ENCODE results near the gene ARHGEF19.
A peak's percentile ranks its signal among the peaks of the same experiment; 100 is the strongest.
"Not testable (repeated sequence)": the region's sequence is repeated elsewhere in the genome, so short reads cannot be mapped to it uniquely, and the experiment has no call there.

The ARHGEF19 gene

DNA sequence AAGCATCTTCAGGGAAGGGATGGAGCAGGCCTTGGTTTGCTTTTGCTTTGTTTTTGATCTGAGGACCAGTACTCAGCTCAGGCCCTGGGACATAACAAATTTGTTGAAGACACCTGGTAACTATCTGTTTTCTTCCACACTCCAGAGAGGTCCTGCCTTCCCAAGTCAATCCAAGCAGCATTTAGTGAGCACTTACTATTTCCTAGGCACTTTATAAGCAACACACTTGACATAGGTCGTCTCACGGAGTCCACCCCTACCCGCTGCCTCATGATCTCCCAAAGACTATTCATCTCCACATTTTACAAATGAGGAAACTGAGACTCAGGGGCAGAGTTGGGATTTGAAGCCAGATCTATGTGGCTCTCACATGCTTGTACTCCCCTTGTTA lies 42.2 kb downstream of the ARHGEF19 start:
- no peak overlapping the region for H3K9ac ChIP-seq (ENCODE audit: low read length)
- H4K8ac ChIP-seq (ENCODE audit: low read depth, low read length): no peak overlapping the region
- H3K14ac ChIP-seq (ENCODE audit: low read length): no peak overlapping the region
- no CpG with 5 or more reads among the region's 3 CpGs for WGBS (ENCODE audit: extremely low coverage, insufficient coverage, insufficient read length)
- H3K9me3 ChIP-seq (ENCODE audit: insufficient read depth, low read depth, low read length): peaks cover 4% of the 10 kb centered on the region
- peak overlapping the region; percentile 12 for H2AK5ac ChIP-seq (ENCODE audit: low read length)
- H3K79me1 ChIP-seq (ENCODE audit: low read length): peaks cover 19% of the 10 kb centered on the region
- no peak overlapping the region for H3K23ac ChIP-seq (ENCODE audit: low read length)
- DNase-seq: no peak
- H2BK120ac ChIP-seq (ENCODE audit: insufficient read depth, low read length, poor library complexity): no peak overlapping the region
- no peaks in the 10 kb centered on the region for H3K36me3 ChIP-seq (ENCODE audit: control insufficient read depth in 1 of 2, insufficient read depth in 2 of 2, low read length in 2 of 2)
- no peak overlapping the region for H2AFZ ChIP-seq (ENCODE audit: insufficient read depth, low read length, poor library complexity)
- H2BK5ac ChIP-seq (ENCODE audit: low read depth, low read length, poor library complexity): no peak overlapping the region
- H2BK12ac ChIP-seq (ENCODE audit: low read length): no peak overlapping the region
- H4K91ac ChIP-seq (ENCODE audit: low read depth, low read length): no peak overlapping the region
- H3K4me2 ChIP-seq (ENCODE audit: low read length): no peak overlapping the region
- peaks cover 22 to 33% of the 10 kb centered on the region in 2 experiments for H3K4me1 ChIP-seq (ENCODE audit: control insufficient read depth in 1 of 2, insufficient read depth in 2 of 2, low read length in 2 of 2)
- no peak overlapping the region for H3K18ac ChIP-seq (ENCODE audit: low read length)
- no peak overlapping the region for H3K4me3 ChIP-seq (ENCODE audit: low read depth, low read length)
- H3K27me3 ChIP-seq (ENCODE audit: insufficient read depth, low read length): no peaks in the 10 kb centered on the region
- H4K12ac ChIP-seq (ENCODE audit: low read depth, low read length): no peak overlapping the region
- H3K27ac ChIP-seq (ENCODE audit: low read depth, low read length): no peak overlapping the region
- peaks cover 4% of the 10 kb centered on the region for H3K79me2 ChIP-seq (ENCODE audit: control insufficient read depth, insufficient read depth, low read length, poor library complexity)
- H3K4ac ChIP-seq (ENCODE audit: low read depth, low read length): no peak overlapping the region

GRCh38 chr1:16168622-16169360 lies 43.7 kb downstream of the ARHGEF19 start:
- no peak for DNase-seq
- H3K4me3 ChIP-seq (ENCODE audit: low read depth, low read length): no peak overlapping the region
- H3K9me3 ChIP-seq (ENCODE audit: insufficient read depth, low read depth, low read length): no peaks in the 10 kb centered on the region
- no peak overlapping the region for H4K12ac ChIP-seq (ENCODE audit: low read depth, low read length)
- H3K4ac ChIP-seq (ENCODE audit: low read depth, low read length): no peak overlapping the region
- H3K18ac ChIP-seq (ENCODE audit: low read length): no peak overlapping the region
- peaks cover 10% of the 10 kb centered on the region for H3K79me1 ChIP-seq (ENCODE audit: low read length)
- no peak overlapping the region for H3K23ac ChIP-seq (ENCODE audit: low read length)
- H2BK120ac ChIP-seq (ENCODE audit: insufficient read depth, low read length, poor library complexity): no peak overlapping the region
- H3K79me2 ChIP-seq (ENCODE audit: control insufficient read depth, insufficient read depth, low read length, poor library complexity): peaks cover 4% of the 10 kb centered on the region
- no peak overlapping the region for H4K8ac ChIP-seq (ENCODE audit: low read depth, low read length)
- no peak overlapping the region for H3K9ac ChIP-seq (ENCODE audit: low read length)
- H2BK5ac ChIP-seq (ENCODE audit: low read depth, low read length, poor library complexity): no peak overlapping the region
- no peak overlapping the region for H2AFZ ChIP-seq (ENCODE audit: insufficient read depth, low read length, poor library complexity)
- peaks cover 19 to 33% of the 10 kb centered on the region in 2 experiments for H3K4me1 ChIP-seq (ENCODE audit: control insufficient read depth in 1 of 2, insufficient read depth in 2 of 2, low read length in 2 of 2)
- H2AK5ac ChIP-seq (ENCODE audit: low read length): no peak overlapping the region
- WGBS (ENCODE audit: extremely low coverage, insufficient coverage, insufficient read length): no CpG with 5 or more reads among the region's 13 CpGs
- no peaks in the 10 kb centered on the region for H3K36me3 ChIP-seq (ENCODE audit: control insufficient read depth in 1 of 2, insufficient read depth in 2 of 2, low read length in 2 of 2)
- no peak overlapping the region for H3K27ac ChIP-seq (ENCODE audit: low read depth, low read length)
- peak overlapping the region; percentile 32 for H2BK12ac ChIP-seq (ENCODE audit: low read length)
- no peak overlapping the region for H4K91ac ChIP-seq (ENCODE audit: low read depth, low read length)
- H3K4me2 ChIP-seq (ENCODE audit: low read length): no peak overlapping the region
- no peak overlapping the region for H3K14ac ChIP-seq (ENCODE audit: low read length)
- no peaks in the 10 kb centered on the region for H3K27me3 ChIP-seq (ENCODE audit: insufficient read depth, low read length)

GRCh38 chr1:16168144-16168495 lies 44.3 kb downstream of the ARHGEF19 start:
- not testable (repeated sequence) for H3K27ac ChIP-seq (ENCODE audit: low read depth, low read length); H2AK5ac ChIP-seq (ENCODE audit: low read length); H3K79me1 ChIP-seq (ENCODE audit: low read length); DNase-seq; H3K23ac ChIP-seq (ENCODE audit: low read length); H3K27me3 ChIP-seq (ENCODE audit: insufficient read depth, low read length); H2AFZ ChIP-seq (ENCODE audit: insufficient read depth, low read length, poor library complexity); H3K79me2 ChIP-seq (ENCODE audit: control insufficient read depth, insufficient read depth, low read length, poor library complexity); H3K14ac ChIP-seq (ENCODE audit: low read length); H2BK5ac ChIP-seq (ENCODE audit: low read depth, low read length, poor library complexity); H2BK120ac ChIP-seq (ENCODE audit: insufficient read depth, low read length, poor library complexity); H3K4ac ChIP-seq (ENCODE audit: low read depth, low read length); H3K18ac ChIP-seq (ENCODE audit: low read length); H4K91ac ChIP-seq (ENCODE audit: low read depth, low read length); H3K9me3 ChIP-seq (ENCODE audit: insufficient read depth, low read depth, low read length); H4K8ac ChIP-seq (ENCODE audit: low read depth, low read length); H3K36me3 ChIP-seq (ENCODE audit: control insufficient read depth in 1 of 2, insufficient read depth in 2 of 2, low read length in 2 of 2); H3K4me3 ChIP-seq (ENCODE audit: low read depth, low read length); H3K9ac ChIP-seq (ENCODE audit: low read length); H4K12ac ChIP-seq (ENCODE audit: low read depth, low read length); H3K4me2 ChIP-seq (ENCODE audit: low read length)
- no CpG with 5 or more reads among the region's 10 CpGs for WGBS (ENCODE audit: extremely low coverage, insufficient coverage, insufficient read length)
- peaks cover 12 to 26% of the 10 kb centered on the region in 2 experiments for H3K4me1 ChIP-seq (ENCODE audit: control insufficient read depth in 1 of 2, insufficient read depth in 2 of 2, low read length in 2 of 2)
- peak overlapping the region; percentile 75 for H2BK12ac ChIP-seq (ENCODE audit: low read length)

- H3K23ac ChIP-seq (ENCODE audit: low read length): no peak overlapping the region
- no peak overlapping the region for H3K27ac ChIP-seq (ENCODE audit: low read depth, low read length)
- H3K9me3 ChIP-seq (ENCODE audit: insufficient read depth, low read depth, low read length): no peaks in the 10 kb centered on the region
These were observed 44.9 kb downstream of the ARHGEF19 start for GRCh38 chr1:16167331-16168143.

More at GRCh38 chr1:16167331-16168143, 44.9 kb downstream of the ARHGEF19 start:
- Histone ChIP-seq H4K91ac (ENCODE audit: low read depth, low read length) (peak overlapping the region; percentile 31), H3K27me3 (ENCODE audit: insufficient read depth, low read length) (no peaks in the 10 kb centered on the region), H4K12ac (ENCODE audit: low read depth, low read length) (peak overlapping the region; percentile 8), H3K79me2 (ENCODE audit: control insufficient read depth, insufficient read depth, low read length, poor library complexity) (no peaks in the 10 kb centered on the region), H2BK5ac (ENCODE audit: low read depth, low read length, poor library complexity) (no peak overlapping the region), H3K9ac (ENCODE audit: low read length) (no peak overlapping the region), H2BK12ac (ENCODE audit: low read length) (peak overlapping the region; percentile 51), H3K4me3 (ENCODE audit: low read depth, low read length) (peak overlapping the region; percentile 59), H4K8ac (ENCODE audit: low read depth, low read length) (peak overlapping the region; percentile 37), H3K14ac (ENCODE audit: low read length) (peak overlapping the region; percentile 46), H3K79me1 (ENCODE audit: low read length) (peaks cover 2% of the 10 kb centered on the region), H3K4me1 (ENCODE audit: control insufficient read depth in 1 of 2, insufficient read depth in 2 of 2, low read length in 2 of 2) (peaks cover 11 to 23% of the 10 kb centered on the region in 2 experiments), H2AFZ (ENCODE audit: insufficient read depth, low read length, poor library complexity) (peak overlapping the region; percentile 51), H3K36me3 (ENCODE audit: control insufficient read depth in 1 of 2, insufficient read depth in 2 of 2, low read length in 2 of 2) (no peaks in the 10 kb centered on the region), H3K4ac (ENCODE audit: low read depth, low read length) (no peak overlapping the region), H3K4me2 (ENCODE audit: low read length) (peak overlapping the region; percentile 72), H3K18ac (ENCODE audit: low read length) (peak overlapping the region; percentile 46), H2BK120ac (ENCODE audit: insufficient read depth, low read length, poor library complexity) (peak overlapping the region; percentile 41), H2AK5ac (ENCODE audit: low read length) (no peak overlapping the region)
- no CpG with 5 or more reads among the region's 60 CpGs for WGBS (ENCODE audit: extremely low coverage, insufficient coverage, insufficient read length)
- DNase-seq: no peak

Data from trophoblast cell (in vitro differentiated cells and primary cell).